Loucy (cell line): Measurements from ENCODE around the gene CSRNP2.

Source experiments
- EZH2phosphoT487 ChIP-seq: fragments of 200-600 bp; IDR thresholded peaks from 2 replicates; pipeline ENCODE4 v1.6.1; 2018; ENCODE audit warnings: antibody characterized with exemption, mild to moderate bottlenecking, moderate library complexity, borderline replicate concordance
- TF ChIP-seq, protein P1 (sequence below): fragments of 200-600 bp; sonication (generic); conservative IDR thresholded peaks from 2 replicates; pipeline ENCODE4 v1.5.1; 2014; ENCODE audit warnings: mild to moderate bottlenecking, antibody characterized with exemption, low read length

DNA sequence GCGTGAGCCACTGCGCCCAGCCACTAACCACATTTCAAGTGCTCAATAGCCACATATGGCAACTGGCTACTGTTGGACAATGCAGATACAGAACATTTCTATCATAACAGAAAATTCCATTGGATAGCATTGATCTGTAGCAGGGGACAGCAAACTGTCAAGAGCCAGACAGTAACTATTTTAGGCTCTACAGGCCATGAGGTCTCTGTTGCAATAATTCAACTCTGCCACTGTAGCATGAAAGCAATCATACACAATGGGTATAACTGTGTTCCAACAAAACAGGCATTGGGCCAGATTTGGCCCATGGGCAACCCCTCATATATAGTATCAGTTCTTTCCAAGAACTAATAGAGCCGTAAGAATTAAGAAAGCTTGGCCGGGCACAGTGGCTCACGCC is 8.0 kb downstream of the CSRNP2 start:
- TF ChIP-seq, protein P1, sequence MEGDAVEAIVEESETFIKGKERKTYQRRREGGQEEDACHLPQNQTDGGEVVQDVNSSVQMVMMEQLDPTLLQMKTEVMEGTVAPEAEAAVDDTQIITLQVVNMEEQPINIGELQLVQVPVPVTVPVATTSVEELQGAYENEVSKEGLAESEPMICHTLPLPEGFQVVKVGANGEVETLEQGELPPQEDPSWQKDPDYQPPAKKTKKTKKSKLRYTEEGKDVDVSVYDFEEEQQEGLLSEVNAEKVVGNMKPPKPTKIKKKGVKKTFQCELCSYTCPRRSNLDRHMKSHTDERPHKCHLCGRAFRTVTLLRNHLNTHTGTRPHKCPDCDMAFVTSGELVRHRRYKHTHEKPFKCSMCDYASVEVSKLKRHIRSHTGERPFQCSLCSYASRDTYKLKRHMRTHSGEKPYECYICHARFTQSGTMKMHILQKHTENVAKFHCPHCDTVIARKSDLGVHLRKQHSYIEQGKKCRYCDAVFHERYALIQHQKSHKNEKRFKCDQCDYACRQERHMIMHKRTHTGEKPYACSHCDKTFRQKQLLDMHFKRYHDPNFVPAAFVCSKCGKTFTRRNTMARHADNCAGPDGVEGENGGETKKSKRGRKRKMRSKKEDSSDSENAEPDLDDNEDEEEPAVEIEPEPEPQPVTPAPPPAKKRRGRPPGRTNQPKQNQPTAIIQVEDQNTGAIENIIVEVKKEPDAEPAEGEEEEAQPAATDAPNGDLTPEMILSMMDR: no peak
- TF ChIP-seq EZH2phosphoT487: no peak
